HG03378 (cell line): ENCODE data around the gene MOV10L1.
"Not testable (repeated sequence)": the region's sequence is repeated elsewhere in the genome, so short reads cannot be mapped to it uniquely, and the experiment has no call there.

Source experiments
- ATAC-seq: cut with Tn5 transposase; IDR thresholded peaks from one replicate; pipeline ENCODE4 v1.9.1; 2021; ENCODE audit warnings: mild to moderate bottlenecking, moderate library complexity; ENCODE audit not compliant: unreplicated experiment

Gene MOV10L1

DNA sequence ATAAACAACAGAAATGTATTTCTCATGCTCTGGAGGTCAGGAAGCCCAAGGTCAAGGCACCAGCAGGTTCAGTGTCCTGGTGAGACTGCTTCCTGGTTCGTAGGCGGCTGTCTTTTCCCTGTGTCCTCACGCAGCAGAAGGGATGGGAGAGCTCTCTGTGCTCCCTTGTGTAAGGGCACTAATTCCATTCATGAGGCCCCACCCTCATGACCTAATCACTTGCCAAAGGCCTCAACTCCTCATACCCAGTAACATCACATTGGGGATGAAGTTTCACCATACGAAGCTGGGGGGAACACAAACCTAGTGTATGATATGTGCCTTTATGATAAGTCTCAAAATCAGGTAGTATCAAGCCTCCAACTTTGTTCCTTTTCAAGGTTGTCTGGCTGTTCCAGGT, 42.1 kb downstream of the MOV10L1 start:
- ATAC-seq = no peak

DNA sequence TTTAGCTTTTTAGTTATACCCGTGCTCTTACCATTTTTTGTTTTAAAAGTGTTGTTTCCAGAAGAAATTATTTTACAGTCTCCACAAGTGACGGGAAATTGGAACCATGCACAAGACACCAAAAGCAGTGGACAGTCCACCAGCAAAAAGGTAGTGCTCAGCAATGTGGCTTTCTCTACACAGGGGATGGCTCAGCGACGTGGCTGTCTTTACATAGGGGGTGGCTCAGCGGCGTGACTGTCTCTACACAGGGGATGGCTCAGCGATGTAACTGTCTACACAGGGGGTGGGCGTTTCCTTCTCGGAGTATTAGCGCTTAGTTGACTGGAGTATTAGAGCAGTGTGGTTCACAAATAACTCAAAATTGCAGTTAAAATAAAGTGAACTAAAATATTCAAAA, 44.7 kb downstream of the MOV10L1 start:
- ATAC-seq = no peak

DNA sequence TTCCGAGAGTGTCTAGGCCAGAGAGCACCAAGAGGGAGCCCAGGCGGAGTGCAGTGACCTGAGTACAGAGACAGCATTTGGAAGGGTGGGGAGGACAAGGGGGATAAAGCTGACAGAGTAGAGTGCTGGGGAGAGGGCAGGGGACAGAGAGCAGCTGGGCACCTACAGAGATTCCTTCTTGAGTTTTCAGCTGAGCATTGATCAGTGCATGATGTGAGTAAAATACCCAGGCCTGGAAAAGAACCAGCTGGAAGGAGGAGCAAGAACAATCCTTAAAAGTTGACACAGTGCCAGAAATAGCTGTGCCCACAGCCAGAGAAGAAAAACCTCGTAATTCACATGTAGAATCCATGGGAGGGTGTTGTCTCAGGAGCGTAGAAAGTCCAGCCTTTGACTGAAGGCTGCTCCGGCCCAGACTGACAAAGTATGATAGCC, 46.8 kb downstream of the MOV10L1 start:
- ATAC-seq = no peak

DNA sequence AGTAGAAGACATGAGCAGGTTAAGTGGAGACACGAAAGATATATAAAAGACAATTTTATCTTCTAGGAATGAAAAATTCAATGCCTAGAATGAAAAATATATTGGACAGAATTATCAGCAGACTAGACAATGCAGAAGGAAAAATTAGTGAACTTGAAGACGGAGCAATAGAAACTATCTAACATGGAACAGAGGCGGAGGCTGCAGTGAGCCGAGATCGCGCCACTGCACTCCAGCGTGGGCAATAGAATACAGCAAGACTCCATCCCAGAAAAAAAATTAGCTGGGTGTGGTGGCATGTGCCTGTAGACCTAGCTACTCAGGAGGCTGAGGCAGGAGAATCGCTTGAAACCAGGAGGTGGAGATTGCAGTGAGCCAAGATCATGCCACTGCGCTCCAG, 47.5 kb downstream of the MOV10L1 start:
- not testable (repeated sequence) for ATAC-seq

DNA sequence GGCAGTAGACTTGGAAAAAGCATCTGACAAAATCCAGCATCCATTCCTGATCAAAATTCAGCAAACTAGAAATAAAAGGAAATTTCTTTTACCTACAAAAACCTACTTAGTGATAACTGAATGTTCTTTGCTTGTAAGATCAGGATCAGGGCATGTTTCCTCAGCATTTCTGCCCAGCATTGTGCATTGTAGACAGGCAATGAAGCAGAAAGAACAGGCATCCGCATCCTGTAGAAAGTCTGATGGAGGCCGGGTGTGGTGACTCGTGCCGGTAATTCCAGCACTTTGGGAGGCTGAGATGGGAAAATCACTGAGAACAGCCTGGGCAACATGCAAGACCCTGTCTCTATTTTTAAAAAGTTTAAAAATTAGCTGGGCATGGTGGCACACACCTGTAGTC, 48.2 kb downstream of the MOV10L1 start:
- ATAC-seq = no peak

DNA sequence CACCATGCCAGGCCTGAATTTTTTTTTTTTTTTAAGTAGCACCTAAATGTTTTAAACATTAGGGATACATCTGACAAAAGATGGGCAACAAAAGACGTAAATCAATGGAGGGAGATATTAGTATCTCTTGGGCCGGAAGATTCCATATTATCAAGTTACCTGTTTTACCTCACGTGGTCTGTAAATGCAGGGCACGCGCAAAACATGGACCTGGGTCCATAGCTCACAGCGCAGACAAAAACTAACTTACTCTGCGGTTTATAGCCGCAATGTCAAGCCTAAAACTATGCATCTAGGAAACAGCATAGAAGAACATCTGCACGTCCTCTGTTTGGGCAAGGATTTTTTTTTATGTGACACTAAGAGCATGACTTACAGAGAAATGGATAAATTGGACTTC, 49.2 kb downstream of the MOV10L1 start:
- ATAC-seq = no peak

DNA sequence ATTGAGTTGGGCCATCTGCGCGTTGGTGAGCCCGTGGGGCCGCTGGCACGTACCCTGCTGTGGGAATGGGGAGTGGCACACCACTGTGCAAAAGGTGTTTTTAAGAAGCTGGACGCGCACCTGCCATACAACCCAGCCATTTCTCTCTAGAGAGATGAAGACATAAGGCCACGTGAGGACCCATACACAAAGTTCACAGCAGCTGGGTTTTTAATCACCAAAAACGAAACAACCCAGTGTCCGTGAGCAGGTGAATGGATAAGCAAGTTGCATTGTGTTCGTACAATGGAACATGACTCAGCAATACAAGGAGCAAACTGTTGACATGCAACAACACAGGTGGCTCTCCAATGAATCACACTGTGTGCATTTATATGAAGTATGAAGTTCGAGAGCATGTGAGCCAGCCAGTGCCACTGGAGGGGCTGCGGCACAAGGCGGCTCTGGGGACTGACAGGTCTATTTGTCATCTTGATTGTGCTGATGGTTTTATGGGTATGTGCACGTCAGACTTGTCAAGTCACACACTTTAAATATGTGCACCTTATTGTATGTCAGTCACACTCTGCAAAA, 50.1 kb downstream of the MOV10L1 start:
- ATAC-seq = no peak

DNA sequence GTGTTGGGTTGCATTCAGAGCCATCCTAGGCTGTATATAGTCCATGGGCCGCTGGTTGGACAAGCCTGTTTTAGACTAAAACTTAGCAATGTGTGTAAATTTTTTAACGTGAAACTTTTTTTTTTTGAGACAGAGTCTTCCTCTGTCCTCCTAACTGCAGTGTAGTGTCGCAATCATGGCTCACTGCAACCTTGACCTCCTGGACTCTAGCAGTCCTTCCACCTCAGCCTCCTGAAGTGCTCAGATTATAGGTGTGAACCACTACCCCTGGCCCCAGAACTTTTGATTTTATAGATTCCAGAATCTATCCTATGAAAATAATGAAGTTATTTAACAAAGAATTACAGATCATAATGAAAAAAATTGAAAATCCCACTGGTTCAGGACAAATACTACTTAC, 50.8 kb downstream of the MOV10L1 start:
- ATAC-seq = no peak

DNA sequence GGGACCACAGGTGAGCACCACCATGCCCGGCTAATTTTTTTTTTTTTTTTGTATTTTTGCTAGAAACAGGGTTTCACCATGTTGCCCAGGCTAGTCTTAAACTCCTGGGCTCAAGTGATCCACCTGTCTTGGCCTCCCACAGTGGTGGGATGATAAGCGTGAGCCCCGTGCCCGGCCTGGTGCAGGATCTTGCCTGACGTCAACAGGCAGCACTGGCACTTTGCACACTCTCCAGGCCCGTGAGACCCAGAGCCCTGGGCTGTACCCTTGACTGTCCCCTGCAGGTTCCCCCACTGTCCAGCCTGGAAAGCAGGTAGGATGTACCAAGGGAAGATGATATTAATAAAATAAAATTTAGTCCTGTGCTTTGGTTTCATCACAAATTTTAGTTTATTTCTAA, 51.7 kb downstream of the MOV10L1 start:
- ATAC-seq = no peak

DNA sequence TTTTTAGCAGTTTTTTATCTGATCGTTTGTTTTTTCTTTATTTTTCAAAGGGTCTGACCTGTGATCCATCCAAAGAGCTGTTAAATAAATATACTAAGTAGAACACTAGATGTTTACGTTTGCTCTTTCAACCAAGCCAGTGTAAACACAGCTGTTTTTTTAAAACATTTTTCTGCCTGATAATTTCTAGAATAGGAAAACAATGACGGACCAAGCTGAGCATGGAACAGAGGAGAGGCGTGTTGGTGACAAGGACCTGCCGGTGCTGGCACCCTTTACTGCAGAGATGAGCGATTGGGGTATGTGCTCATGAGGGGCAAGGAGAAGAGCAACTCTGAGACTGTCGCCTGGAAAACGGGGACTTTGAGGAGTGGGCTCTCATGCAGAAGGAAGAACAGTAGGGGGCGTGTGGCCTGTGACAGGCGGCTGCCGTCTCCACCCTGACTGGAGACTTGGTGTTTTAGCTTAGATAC, 52.1 kb downstream of the MOV10L1 start:
- ATAC-seq = no peak

DNA sequence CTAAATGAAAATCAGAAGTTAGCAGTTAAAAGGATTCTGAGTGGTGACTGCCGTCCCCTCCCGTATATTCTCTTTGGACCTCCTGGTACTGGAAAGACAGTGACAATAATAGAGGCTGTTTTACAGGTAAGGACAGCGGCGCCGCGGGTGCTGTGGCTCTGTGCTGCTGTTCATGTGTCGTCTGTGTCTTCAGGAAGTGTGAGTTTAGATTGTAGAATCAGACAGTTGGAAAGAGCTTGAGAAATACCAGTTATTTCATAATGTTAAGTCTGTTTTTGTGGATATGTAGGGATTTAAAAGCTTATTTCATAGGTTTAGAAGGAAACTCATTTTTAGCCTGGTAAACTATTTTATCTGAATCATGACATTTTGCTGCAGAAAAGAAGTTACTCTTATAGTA, 53.3 kb downstream of the MOV10L1 start:
- ATAC-seq = no peak

DNA sequence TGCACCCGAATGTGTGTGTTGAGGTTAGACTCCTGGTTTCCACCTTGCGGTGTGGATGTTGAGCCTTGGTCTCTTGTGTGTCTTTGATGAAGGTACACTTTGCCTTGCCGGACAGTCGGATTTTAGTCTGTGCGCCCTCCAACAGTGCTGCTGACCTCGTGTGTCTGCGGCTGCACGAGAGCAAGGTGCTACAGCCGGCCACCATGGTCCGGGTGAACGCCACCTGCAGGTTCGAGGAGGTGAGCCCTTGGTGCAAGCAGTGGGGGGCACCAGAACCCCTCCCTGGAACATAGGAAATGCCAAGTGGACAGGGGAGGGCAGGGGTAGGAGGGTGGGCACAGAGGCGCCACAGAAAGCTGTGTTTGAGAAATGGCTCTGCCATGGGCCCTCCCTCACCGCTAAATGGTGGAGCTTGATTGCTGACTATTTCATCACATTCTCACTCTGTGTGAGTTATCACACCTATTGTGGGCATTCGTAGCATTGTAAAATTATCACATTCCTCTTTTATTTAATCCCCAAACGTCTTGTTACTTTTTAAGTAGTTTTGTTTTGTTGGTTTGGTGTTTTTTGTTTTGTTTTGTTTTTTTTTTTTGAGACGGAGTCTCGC, 54.3 kb downstream of the MOV10L1 start:
- ATAC-seq = no peak

DNA sequence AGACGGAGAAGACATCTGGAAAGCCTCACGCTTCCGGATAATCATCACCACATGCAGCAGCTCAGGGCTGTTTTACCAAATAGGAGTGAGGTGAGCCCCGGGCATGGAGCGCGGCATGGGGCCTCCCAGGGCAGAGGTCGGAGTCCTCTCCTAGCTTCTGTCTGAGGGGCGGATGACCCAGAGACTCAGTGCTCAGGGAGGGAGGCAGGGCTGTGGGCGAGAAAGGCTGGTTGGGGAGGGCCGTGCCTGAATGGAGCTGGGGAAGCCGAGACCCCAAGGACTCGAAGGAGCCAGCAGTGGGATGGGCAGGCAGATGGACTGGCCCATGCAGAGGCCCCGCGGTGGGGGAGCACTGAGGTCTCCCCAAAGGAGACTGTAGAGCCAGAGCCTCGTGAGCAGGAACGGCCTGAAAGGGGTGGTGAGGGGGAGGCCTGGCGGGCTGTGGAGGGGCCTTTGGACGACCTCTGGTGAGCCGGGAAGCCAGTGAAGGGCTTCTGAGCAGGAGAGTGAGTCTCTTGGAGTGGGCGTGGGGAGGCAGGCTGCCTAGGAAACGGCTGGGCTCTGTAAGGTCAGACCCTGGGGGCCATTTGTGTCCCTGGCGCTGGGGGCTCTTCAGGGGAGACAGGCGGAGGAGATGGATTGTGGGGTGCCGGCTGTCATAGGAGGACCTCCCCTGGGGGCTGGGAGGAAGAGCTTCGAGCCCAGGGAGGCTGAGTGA, 56.1 kb downstream of the MOV10L1 start:
- no peak for ATAC-seq

DNA sequence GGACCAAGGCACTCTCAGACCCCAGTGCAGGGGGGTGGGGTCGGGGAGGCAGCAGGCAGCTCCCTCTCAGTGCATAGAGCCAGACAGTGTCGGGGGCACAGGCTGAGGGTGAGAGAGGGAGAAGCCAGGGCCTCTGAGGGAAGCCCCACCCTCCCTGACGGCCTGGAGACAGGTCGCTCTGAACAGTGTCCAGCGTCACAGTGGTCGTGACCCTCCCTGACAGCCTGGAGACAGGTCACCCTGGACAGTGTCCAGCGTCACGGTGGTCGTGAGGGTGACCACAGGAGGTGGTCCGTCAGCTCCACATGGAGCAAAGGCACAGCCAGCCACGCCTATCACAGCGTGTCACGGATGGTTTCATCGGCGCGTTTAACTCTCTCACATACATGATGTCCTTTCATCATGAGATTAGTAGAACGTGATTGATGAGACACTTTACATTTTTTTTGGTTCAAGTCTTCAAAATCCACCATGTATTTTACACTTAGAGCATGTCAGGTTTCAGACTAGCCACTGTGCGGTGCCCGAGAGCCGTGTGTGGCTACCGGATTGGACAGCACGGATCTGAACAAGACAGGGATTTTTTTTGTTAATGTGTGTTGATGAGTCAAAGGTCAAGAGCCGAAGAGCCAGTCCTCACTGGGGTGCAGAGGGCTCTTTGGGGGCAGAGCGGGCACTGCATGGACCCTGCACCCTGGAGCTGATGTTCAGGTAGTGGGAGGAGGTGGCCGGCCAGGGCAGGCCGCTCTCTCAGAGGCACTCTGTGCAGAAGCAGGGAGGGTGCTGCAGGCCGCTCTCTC, 56.8 kb downstream of the MOV10L1 start:
- ATAC-seq = no peak

DNA sequence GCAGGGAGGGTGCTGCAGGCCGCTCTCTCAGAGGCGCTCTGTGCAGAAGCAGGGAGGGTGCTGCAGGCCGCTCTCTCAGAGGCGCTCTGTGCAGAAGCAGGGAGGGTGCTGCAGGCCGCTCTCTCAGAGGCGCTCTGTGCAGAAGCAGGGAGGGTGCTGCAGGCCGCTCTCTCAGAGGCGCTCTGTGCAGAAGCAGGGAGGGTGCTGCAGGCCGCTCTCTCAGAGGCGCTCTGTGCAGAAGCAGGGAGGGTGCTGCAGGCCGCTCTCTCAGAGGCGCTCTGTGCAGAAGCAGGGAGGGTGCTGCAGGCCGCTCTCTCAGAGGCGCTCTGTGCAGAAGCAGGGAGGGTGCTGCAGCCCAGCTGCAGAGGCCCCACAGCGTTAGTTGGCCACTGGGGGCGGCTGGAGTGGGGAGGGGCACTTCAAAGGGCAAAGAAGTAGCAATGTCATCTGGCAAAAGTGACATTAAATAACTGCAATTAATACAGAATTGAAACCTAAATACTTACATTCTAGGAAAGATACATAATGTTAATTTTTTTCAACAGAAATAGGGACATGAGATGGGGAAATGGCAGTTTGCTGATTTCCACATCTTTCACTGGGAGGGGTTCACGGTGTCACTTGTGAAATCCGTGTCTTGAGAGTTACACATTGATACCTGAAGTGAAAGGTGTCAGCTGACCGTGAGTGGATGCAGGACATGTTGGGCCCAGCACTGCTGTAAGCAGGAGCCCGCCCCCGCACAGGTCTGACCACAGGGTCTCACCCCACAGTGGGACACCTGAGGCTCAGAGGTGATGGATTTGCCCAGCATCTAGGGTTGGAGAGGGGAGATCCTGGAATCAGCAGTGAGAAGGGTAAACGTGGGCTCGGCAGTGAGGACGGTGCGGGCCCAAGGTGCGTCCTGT, 57.7 kb downstream of the MOV10L1 start:
- ATAC-seq = not testable (repeated sequence)

DNA sequence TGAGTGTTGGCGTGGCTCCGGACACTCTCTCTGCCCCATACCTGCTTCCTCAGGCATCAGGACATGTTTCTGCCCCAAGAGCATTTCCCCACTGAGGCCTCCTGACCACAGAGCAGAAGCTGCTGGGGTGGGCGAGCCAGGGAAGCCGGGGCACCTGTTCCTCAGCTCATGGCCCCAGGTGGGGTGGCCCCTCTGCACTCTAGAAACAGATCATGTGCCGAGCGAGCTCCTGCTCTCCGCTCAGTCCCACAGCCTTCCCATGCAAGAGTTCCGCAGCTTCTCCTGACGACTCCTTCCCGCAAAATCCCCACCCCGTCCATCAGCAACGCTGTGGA, 58.3 kb downstream of the MOV10L1 start:
- ATAC-seq = no peak

DNA sequence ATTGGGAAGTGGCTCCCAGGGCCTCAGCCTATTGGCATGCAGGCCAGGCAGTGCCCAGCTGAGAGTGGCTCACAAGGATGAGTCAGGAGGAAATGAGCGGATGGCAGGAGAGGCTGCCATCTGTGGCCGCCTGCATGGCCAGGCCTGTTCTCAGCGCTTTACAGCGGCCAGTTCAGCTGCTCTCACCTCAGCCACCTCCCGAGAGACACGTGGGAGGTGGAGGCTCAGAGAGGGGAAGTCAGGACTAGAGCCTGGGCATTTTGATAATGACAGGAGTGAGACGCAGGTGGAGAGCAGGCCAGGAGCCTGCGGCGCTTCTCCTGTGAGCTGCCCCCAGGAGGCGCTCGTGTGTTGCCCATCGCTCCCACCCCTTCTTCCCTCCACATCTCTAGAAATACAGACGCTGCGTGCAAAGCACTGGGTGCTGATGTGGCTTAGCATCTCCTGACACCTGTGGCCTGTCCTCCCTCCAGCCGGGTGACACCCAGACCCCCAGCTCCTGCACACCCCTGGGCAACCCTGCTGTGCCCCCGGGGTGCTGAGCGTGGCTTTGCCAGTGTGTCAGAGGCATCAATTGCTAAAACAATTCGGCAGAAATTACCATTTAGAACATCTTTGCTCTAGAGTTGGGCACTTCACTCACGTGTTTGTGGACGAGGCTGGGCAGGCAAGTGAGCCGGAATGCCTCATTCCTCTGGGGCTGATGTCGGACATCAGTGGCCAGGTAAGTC, 59.4 kb downstream of the MOV10L1 start:
- no peak for ATAC-seq

DNA sequence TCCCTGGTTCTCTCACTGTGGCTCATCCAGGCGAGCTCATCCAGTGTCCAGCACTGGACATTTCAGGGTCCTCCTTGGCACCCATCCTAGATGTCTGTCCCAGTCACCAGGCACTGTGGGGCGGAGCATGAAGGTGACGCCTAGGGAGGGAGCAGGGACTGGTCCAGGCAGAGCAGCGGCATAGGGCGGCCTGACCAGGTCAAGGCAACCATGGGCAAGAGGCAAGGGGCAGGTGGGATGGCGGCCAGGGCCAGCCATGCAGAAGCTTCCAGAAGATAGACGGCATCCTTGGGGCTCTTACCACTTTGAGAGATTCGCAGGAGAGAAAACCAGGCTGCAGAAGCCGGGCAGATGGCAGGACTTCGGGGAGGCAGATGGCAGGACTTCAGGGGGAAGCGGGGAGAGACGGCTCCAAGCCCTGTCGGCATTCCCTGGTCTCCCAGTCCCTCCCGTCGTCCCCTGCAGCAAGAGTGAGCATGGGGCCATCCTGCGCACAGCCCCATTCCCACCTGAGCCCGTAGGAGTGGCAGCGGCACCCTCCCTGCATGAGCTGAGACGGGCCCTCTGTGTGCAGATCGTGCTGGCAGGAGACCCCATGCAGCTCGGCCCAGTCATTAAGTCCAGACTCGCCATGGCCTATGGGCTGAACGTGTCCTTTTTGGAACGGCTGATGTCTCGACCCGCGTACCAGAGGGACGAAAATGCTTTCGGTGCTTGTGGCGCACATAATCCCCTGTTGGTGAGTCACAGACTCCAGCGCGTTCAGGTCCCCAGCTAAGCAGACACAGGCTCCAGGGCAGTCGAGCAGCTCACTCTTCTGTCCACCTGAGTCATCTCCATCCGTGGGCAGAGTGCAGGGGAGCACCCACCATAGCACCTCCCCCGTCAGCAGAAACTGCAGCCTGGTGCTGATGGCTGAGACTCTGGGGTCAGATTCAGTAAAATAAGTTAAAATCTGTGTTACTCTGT, 60.6 kb downstream of the MOV10L1 start:
- no peak for ATAC-seq
